Colon (tissue), 2 donors: ENCODE measurements around the gene P3R3URF.
"Not testable (repeated sequence)": the region's sequence is repeated elsewhere in the genome, so short reads cannot be mapped to it uniquely, and the experiment has no call there.

ENCODE experiments used
- FAIRE-seq: peaks from 2 replicates; lab custom pipeline; 2012; peaks lifted over from hg19 to GRCh38; lab: Jason Lieb, UNC
- donor health status: control.
- donor health status: control.

Gene P3R3URF

GRCh38 chr1:46176211-46176865, at the start of gene P3R3URF:
TSS of gene P3R3URF (minus strand) at chr1:46176488. CDS start at chr1:46176471, 17 bp downstream.
- no peak for FAIRE-seq

- no peak for FAIRE-seq
These were observed 48.7 kb upstream of the P3R3URF start for GRCh38 chr1:46224966-46225365.

GRCh38 chr1:46223472-46223943, 47.2 kb upstream of the P3R3URF start:
- no peak for FAIRE-seq

GRCh38 chr1:46223055-46223454, 46.8 kb upstream of the P3R3URF start:
- not testable (repeated sequence) for FAIRE-seq

GRCh38 chr1:46221749-46222148, 45.5 kb upstream of the P3R3URF start:
- no peak for FAIRE-seq

GRCh38 chr1:46220808-46221207, 44.5 kb upstream of the P3R3URF start:
- no peak for FAIRE-seq

- FAIRE-seq = no peak
These were observed 43.5 kb upstream of the P3R3URF start for GRCh38 chr1:46219551-46220520.

- FAIRE-seq = no peak
These were observed 42.2 kb upstream of the P3R3URF start for GRCh38 chr1:46218443-46218842.

GRCh38 chr1:46215504-46215903, 39.2 kb upstream of the P3R3URF start:
- no peak for FAIRE-seq

- no peak for FAIRE-seq
These were observed 34.8 kb upstream of the P3R3URF start for GRCh38 chr1:46211051-46211450.

- FAIRE-seq = no peak
These were observed 34.3 kb upstream of the P3R3URF start for GRCh38 chr1:46210561-46210960.

GRCh38 chr1:46206399-46206798, 30.1 kb upstream of the P3R3URF start:
- FAIRE-seq = no peak

- FAIRE-seq = no peak
These were observed 29.5 kb upstream of the P3R3URF start for GRCh38 chr1:46205791-46206190.

GRCh38 chr1:46205141-46205540, 28.9 kb upstream of the P3R3URF start:
- FAIRE-seq = no peak

- no peak for FAIRE-seq
These were observed 28.1 kb upstream of the P3R3URF start for GRCh38 chr1:46204406-46204742.

- no peak for FAIRE-seq
These were observed 27.6 kb upstream of the P3R3URF start for GRCh38 chr1:46203738-46204405.

- FAIRE-seq = no peak
These were observed 23.0 kb upstream of the P3R3URF start for GRCh38 chr1:46199233-46199749.

GRCh38 chr1:46197964-46198811, 21.9 kb upstream of the P3R3URF start, which contains the start of gene POMGNT1:
TSS of gene POMGNT1 (minus strand) at chr1:46198434. CDS start at chr1:46197821, 613 bp downstream.
- no peak for FAIRE-seq

GRCh38 chr1:46197560-46197963, 21.3 kb upstream of the P3R3URF start:
- FAIRE-seq = no peak

- no peak for FAIRE-seq
These were observed 20.3 kb upstream of the P3R3URF start for GRCh38 chr1:46196609-46197008.

GRCh38 chr1:46194641-46195193, 18.4 kb upstream of the P3R3URF start:
- FAIRE-seq = no peak
